Caco-2 (cell line): Measurements from ENCODE around the gene IGDCC3. TPM values are rescaled to one million over a fixed set of nuclear protein-coding genes. Genes with fewer than 3 reads are reported as not detected.

ENCODE experiments used
- BruUV-seq: library from RNA; stranded (reverse); fragments of 400-500 nt; replicated peaks from 2 replicates; lab custom pipeline; 2021; lab: Mats Ljungman, UMichigan
- CTCF ChIA-PET: fragments of 300-600 bp; sonication (Branson Sonifier 250); formaldehyde crosslinking; loops from one replicate; lab custom pipeline; 2022; ENCODE audit warnings: antibody characterized with exemption; lab: Charles Lee
- POLR2A ChIA-PET: fragments of 300-600 bp; sonication (Branson Sonifier 250); formaldehyde crosslinking; loops from one replicate; lab custom pipeline; 2022; ENCODE audit warnings: antibody characterized with exemption; lab: Charles Lee
- DNase-seq, 2 experiments: peaks; one replicate each; pipeline versions ENCODE4 v3.0.0 to v3.0.0-alpha.2; 2020 to 2022
- H3K27me3 ChIP-seq: replicated peaks from 2 replicates; pipeline ENCODE4 v1.6.0; 2011; ENCODE audit warnings: low read length; ENCODE audit not compliant: control insufficient read depth, insufficient read depth
- H3K36me3 ChIP-seq: 2 replicates; pipeline ENCODE4 v1.5.1; 2011; ENCODE audit warnings: low read length; ENCODE audit not compliant: control insufficient read depth, insufficient read depth
- H3K4me1 ChIP-seq: fragments of 250-450 bp; sonication (Bioruptor Pico); 2 replicates; pipeline ENCODE4 v1.5.1; 2020; ENCODE audit warnings: mild to moderate bottlenecking
- H3K4me3 ChIP-seq: 2 replicates; pipeline ENCODE4 v1.5.1; 2011; ENCODE audit warnings: low read depth, mild to moderate bottlenecking, control low read depth, low read length
- H3K9me3 ChIP-seq: fragments of 250-450 bp; sonication (Bioruptor Pico); 2 replicates; pipeline ENCODE4 v1.5.1; 2020; ENCODE audit warnings: mild to moderate bottlenecking, moderate library complexity
- H3K27ac Mint-ChIP-seq: one replicate; pipeline ENCODE4 v1.8.0; 2022; ENCODE audit warnings: mixed read lengths; ENCODE audit not compliant: unreplicated experiment
- H3K27me3 Mint-ChIP-seq: one replicate; pipeline ENCODE4 v1.8.0; 2022; ENCODE audit warnings: mixed read lengths; ENCODE audit not compliant: insufficient read depth, unreplicated experiment
- H3K36me3 Mint-ChIP-seq: one replicate; pipeline ENCODE4 v1.8.0; 2022; ENCODE audit warnings: mild to moderate bottlenecking, mixed read lengths; ENCODE audit not compliant: insufficient read depth, unreplicated experiment
- H3K4me1 Mint-ChIP-seq: one replicate; pipeline ENCODE4 v1.8.0; 2022; ENCODE audit warnings: low read depth, mixed read lengths; ENCODE audit not compliant: unreplicated experiment
- H3K4me3 Mint-ChIP-seq: one replicate; pipeline ENCODE4 v1.8.0; 2022; ENCODE audit warnings: mild to moderate bottlenecking, moderate library complexity, mixed read lengths; ENCODE audit not compliant: unreplicated experiment
- H3K9me3 Mint-ChIP-seq: one replicate; pipeline ENCODE4 v1.8.0; 2022; ENCODE audit warnings: mixed read lengths; ENCODE audit not compliant: unreplicated experiment
- intact Hi-C: fragments of 100-400 bp; cut with micrococcal nuclease; formaldehyde crosslinking; loops from one replicate; pipeline ENCODE4 v1.10.0; 2022; ENCODE audit not compliant: unreplicated experiment
- total RNA-seq: library from RNA; stranded (reverse); gene quantifications from 2 replicates; pipeline ENCODE4 v1.2.3, GENCODE V29; 2022
- TF ChIP-seq, protein P1 (sequence below), 2 experiments: fragments of 200-600 bp in 1 of 2; IDR thresholded peaks; 1 replicate in 1 of 2; 2 replicates in 1 of 2; pipeline versions ENCODE4 v1.5.1 to v1.8.0; 2011 to 2022; ENCODE audit warnings: antibody characterized with exemption in 1 of 2, control low read depth in 1 of 2, inconsistent platforms in 1 of 2, low read depth in 1 of 2, low read length in 1 of 2, mild to moderate bottlenecking in 1 of 2, moderate library complexity in 1 of 2; ENCODE audit not compliant: insufficient read depth in 1 of 2, severe bottlenecking in 1 of 2, unreplicated experiment in 1 of 2

Gene IGDCC3
- total RNA-seq, 1 experiment from 2014 or later, result 51.2 TPM

DNA sequence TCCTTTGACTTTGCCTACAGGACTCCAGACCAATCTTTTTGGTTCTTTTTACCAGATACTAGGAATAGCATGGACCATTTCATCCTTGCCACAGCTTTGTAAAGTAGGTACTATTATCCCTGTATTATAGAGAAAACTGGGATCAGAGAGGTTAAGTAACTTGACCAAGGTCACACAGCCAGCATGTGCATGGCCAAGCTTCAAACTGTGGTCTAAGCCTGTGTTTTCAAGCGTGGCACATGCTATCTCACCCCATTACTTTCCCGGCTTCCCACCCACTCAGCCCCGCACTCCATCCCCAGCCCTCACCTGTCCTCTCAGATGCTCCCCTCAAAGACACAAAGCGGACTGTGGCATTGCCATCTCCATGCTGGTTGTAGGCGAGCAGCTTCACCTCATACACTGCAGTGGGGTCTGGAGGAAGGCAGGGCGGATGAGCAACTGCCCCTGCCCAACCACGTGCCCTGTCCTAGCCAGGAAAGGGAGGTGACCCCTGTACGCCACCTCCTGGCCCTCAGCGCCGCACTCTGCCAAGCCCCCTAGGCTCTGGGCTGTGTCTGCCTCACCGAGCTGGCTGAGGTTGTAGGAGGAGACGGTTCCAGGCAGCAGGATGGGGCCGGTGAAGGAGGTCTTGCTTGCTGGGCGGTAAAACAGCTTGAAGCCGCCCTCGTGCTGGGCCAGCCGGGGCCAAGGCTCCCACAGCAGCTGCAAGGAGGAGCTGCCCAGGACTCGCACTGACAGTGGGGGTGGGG lies 47.6 kb downstream of the IGDCC3 start:
- Mint-ChIP-seq H3K4me3 (no peak overlapping the region), H3K27me3 (no peaks in the 10 kb centered on the region)

DNA sequence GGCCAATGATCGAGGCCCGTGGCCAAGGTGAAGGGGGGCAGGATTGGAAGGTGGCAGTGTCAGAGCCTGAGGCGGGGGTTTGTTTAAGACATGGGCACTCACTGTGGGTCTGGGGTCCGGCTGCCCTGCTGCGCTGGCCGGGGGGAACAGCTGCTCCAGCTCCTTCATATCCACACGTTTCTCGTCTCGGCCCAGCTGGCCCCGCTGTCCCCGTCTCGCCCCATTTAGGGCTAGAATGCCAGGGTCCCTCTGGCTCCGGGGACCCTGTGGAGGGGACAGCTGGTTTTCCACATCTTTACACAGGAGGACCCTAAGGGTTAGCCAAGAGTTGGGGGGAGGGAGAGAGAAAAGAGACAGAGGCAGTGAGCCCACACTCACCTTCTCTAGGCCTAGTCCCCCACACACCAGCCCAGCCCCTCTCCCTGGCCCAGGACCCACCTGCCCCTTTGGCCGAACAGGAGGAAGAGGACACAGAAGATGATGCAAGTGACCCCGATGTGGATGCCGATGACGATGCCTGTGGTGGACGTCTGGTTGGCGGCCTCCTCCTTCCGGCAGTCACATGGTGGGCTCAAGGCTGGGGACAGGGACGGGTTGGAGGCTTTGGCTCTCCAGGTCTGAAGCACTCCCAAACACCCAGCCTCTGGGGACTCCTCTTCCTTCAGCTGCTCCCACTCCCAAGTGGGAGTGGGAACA lies 48.4 kb downstream of the IGDCC3 start:
- H3K27me3 Mint-ChIP-seq, result no peaks in the 10 kb centered on the region
- TF ChIP-seq, protein P1, sequence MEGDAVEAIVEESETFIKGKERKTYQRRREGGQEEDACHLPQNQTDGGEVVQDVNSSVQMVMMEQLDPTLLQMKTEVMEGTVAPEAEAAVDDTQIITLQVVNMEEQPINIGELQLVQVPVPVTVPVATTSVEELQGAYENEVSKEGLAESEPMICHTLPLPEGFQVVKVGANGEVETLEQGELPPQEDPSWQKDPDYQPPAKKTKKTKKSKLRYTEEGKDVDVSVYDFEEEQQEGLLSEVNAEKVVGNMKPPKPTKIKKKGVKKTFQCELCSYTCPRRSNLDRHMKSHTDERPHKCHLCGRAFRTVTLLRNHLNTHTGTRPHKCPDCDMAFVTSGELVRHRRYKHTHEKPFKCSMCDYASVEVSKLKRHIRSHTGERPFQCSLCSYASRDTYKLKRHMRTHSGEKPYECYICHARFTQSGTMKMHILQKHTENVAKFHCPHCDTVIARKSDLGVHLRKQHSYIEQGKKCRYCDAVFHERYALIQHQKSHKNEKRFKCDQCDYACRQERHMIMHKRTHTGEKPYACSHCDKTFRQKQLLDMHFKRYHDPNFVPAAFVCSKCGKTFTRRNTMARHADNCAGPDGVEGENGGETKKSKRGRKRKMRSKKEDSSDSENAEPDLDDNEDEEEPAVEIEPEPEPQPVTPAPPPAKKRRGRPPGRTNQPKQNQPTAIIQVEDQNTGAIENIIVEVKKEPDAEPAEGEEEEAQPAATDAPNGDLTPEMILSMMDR (IDR thresholded peaks at IDR 0.05; ENCODE audit: insufficient read depth in 1 of 2, low read depth in 1 of 2, low read length in 1 of 2, severe bottlenecking in 1 of 2, unreplicated experiment in 1 of 2), result no peak
- no TSS peak for BruUV-seq
- Histone ChIP-seq H3K36me3 (peaks cover 1% of the 10 kb centered on the region; the same call in 1 of the 2 replicates), H3K27me3 (no peaks in the 10 kb centered on the region), H3K9me3 (no peaks in the 10 kb centered on the region), H3K4me1 (no peaks in the 10 kb centered on the region), H3K4me3 (no peak overlapping the region)
- H3K4me1 Mint-ChIP-seq, result no peaks in the 10 kb centered on the region
- H3K9me3 Mint-ChIP-seq, result no peaks in the 10 kb centered on the region
- peaks cover 37% of the 10 kb centered on the region for H3K36me3 Mint-ChIP-seq
- ChIA-PET CTCF (no interaction called here), POLR2A (no interaction called here)
- H3K4me3 Mint-ChIP-seq, result no peak overlapping the region
- intact Hi-C loops, result no loop called here
- H3K27ac Mint-ChIP-seq, result no peak overlapping the region
- DNase-seq, result no peak

More for the DNA sequence above, 47.6 kb downstream of the IGDCC3 start:
- intact Hi-C loops, result no loop called here
- no peaks in the 10 kb centered on the region for H3K27me3 ChIP-seq
- H3K27ac Mint-ChIP-seq, result no peak overlapping the region
- ChIA-PET CTCF (no interaction called here), POLR2A (no interaction called here)
- no peak overlapping the region for H3K4me3 ChIP-seq
- H3K36me3 ChIP-seq, result peaks cover 1% of the 10 kb centered on the region; the same call in 1 of the 2 replicates
- H3K4me1 Mint-ChIP-seq, result no peaks in the 10 kb centered on the region
- no peaks in the 10 kb centered on the region for H3K4me1 ChIP-seq
- BruUV-seq, result no TSS peak
- H3K36me3 Mint-ChIP-seq, result peaks cover 37% of the 10 kb centered on the region
- DNase-seq, result no peak
- no peaks in the 10 kb centered on the region for H3K9me3 ChIP-seq
- TF ChIP-seq, protein P1 (IDR thresholded peaks at IDR 0.05; ENCODE audit: insufficient read depth in 1 of 2, low read depth in 1 of 2, low read length in 1 of 2, severe bottlenecking in 1 of 2, unreplicated experiment in 1 of 2), result no peak
- no peaks in the 10 kb centered on the region for H3K9me3 Mint-ChIP-seq

DNA sequence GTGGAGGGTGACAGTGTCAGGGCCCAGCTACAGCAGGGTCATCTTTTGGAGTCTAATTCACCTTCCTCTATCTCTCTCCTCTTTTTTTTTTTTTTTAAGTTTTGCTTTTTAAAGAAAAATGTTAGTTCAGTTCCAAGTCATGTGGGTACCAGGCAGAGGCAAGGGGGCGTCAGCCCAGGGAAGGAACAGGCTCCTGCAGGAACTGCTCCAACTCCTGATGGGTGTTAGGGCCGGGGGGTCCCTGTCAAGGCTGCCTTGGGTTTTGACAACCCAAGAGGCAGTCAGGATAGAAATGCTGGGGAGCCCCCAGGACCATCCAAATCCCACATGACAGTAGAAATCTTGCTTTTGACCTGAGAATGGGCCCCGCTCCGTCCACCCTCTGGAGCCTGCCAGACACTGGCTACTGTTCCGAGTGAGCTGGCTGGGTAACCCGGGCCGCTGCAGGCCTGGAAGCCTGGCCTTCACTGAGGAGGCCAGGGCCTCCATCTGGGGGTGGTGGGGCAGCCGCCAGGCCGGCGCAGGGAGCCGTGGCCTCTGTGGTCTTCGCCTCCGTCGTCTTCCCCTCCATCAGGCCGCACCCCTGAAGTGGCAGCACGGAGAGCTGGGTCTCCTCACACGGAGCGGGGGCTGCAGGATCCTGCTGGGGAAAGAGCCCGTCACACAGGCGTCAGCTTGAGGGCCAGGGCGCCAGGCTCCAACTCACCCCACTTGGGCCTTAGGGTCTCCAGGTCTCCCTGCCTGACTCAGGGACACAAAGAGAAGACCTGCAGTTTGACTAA lies 49.1 kb downstream of the IGDCC3 start:
- CTCF ChIA-PET, result no interaction called here
- POLR2A ChIA-PET, result no interaction called here
- DNase-seq, result no peak
- H3K4me3 ChIP-seq, result no peak overlapping the region
- Mint-ChIP-seq H3K4me3 (no peak overlapping the region), H3K36me3 (peaks cover 37% of the 10 kb centered on the region), H3K27ac (no peak overlapping the region), H3K27me3 (no peaks in the 10 kb centered on the region), H3K9me3 (no peaks in the 10 kb centered on the region), H3K4me1 (no peaks in the 10 kb centered on the region)
- H3K9me3 ChIP-seq, result no peaks in the 10 kb centered on the region
- intact Hi-C loops, result no loop called here
- BruUV-seq, result no TSS peak
- no peaks in the 10 kb centered on the region for H3K27me3 ChIP-seq
- no peaks in the 10 kb centered on the region; the same call in 1 of the 2 replicates for H3K36me3 ChIP-seq
- H3K4me1 ChIP-seq, result no peaks in the 10 kb centered on the region
- TF ChIP-seq, protein P1 (IDR thresholded peaks at IDR 0.05; ENCODE audit: insufficient read depth in 1 of 2, low read depth in 1 of 2, low read length in 1 of 2, severe bottlenecking in 1 of 2, unreplicated experiment in 1 of 2), result no peak
